Type B pancreatic cell (in vitro differentiated cells): ENCODE data around the gene RRP8. TPM values are rescaled to one million over a fixed set of nuclear protein-coding genes. Genes with fewer than 3 reads are reported as not detected.

Experiments used
- DNase-seq: peaks from one replicate; pipeline ENCODE4 v3.0.0; 2021; ENCODE audit warnings: mixed read lengths; ENCODE audit not compliant: unreplicated experiment; ENCODE audit errors: extremely low spot score
- H3K27ac Mint-ChIP-seq: 2 replicates; pipeline ENCODE4 v1.8.0; 2021; ENCODE audit warnings: mild to moderate bottlenecking, mixed read lengths
- H3K27me3 Mint-ChIP-seq: 2 replicates; pipeline ENCODE4 v1.8.0; 2021; ENCODE audit warnings: mixed read lengths
- H3K36me3 Mint-ChIP-seq: 2 replicates; pipeline ENCODE4 v1.8.0; 2021; ENCODE audit warnings: mixed read lengths
- H3K4me1 Mint-ChIP-seq: one replicate; pipeline ENCODE4 v1.8.0; 2021; ENCODE audit warnings: mixed read lengths; ENCODE audit not compliant: unreplicated experiment
- H3K4me3 Mint-ChIP-seq: 2 replicates; pipeline ENCODE4 v1.8.0; 2021; ENCODE audit warnings: mild to moderate bottlenecking, mixed read lengths
- H3K9me3 Mint-ChIP-seq: 2 replicates; pipeline ENCODE4 v1.8.0; 2021; ENCODE audit warnings: mixed read lengths
- total RNA-seq: library from RNA; stranded (reverse); gene quantifications from 2 replicates; pipeline ENCODE4 v1.2.1, GENCODE V29; 2021; ENCODE audit warnings: low replicate concordance
- TF ChIP-seq, protein P1 (sequence below): fragments of 200-600 bp; sonication (generic); conservative IDR thresholded peaks from 2 replicates; pipeline ENCODE4 v1.5.0; 2021; ENCODE audit warnings: antibody characterized with exemption, mild to moderate bottlenecking

Gene RRP8
- total RNA-seq, 1 donor from 2014 or later = 23.5 TPM

DNA sequence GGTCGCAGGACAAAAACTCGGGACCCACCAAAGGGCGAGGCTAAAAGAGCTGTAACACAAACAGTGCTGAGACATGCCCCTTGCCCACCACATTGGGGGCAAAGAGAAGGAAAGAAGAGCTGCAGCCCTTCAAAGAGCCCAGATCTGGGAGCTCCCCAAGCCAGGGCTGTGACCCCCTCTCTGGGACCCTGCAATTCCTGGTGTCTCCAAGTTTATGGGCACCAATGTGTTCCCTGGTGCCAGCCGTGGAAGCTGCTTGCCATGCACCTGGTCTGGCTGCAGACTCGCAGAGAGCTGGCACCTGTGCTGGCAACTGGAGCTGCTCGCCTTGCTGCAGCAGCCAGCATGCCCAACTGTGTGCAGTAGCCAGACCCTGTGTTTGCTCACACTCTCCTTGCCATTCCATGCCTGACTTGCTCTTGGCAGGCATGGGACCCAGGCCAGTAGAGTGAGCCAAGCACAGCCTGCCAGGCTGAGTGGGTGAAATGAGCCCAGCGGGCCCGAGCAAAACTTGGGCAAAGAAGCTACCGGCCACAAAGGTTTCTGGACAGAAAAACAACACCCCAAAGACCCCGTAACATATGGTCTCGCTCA is 16.0 kb downstream of the RRP8 start:
- Mint-ChIP-seq H3K9me3 (peaks cover 9% of the 10 kb centered on the region), H3K27ac (no peak overlapping the region), H3K36me3 (peaks cover 13% of the 10 kb centered on the region), H3K4me1 (no peaks in the 10 kb centered on the region), H3K4me3 (no peak overlapping the region), H3K27me3 (no peaks in the 10 kb centered on the region)
- DNase-seq = no peak
- TF ChIP-seq, protein P1, sequence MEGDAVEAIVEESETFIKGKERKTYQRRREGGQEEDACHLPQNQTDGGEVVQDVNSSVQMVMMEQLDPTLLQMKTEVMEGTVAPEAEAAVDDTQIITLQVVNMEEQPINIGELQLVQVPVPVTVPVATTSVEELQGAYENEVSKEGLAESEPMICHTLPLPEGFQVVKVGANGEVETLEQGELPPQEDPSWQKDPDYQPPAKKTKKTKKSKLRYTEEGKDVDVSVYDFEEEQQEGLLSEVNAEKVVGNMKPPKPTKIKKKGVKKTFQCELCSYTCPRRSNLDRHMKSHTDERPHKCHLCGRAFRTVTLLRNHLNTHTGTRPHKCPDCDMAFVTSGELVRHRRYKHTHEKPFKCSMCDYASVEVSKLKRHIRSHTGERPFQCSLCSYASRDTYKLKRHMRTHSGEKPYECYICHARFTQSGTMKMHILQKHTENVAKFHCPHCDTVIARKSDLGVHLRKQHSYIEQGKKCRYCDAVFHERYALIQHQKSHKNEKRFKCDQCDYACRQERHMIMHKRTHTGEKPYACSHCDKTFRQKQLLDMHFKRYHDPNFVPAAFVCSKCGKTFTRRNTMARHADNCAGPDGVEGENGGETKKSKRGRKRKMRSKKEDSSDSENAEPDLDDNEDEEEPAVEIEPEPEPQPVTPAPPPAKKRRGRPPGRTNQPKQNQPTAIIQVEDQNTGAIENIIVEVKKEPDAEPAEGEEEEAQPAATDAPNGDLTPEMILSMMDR = no peak

DNA sequence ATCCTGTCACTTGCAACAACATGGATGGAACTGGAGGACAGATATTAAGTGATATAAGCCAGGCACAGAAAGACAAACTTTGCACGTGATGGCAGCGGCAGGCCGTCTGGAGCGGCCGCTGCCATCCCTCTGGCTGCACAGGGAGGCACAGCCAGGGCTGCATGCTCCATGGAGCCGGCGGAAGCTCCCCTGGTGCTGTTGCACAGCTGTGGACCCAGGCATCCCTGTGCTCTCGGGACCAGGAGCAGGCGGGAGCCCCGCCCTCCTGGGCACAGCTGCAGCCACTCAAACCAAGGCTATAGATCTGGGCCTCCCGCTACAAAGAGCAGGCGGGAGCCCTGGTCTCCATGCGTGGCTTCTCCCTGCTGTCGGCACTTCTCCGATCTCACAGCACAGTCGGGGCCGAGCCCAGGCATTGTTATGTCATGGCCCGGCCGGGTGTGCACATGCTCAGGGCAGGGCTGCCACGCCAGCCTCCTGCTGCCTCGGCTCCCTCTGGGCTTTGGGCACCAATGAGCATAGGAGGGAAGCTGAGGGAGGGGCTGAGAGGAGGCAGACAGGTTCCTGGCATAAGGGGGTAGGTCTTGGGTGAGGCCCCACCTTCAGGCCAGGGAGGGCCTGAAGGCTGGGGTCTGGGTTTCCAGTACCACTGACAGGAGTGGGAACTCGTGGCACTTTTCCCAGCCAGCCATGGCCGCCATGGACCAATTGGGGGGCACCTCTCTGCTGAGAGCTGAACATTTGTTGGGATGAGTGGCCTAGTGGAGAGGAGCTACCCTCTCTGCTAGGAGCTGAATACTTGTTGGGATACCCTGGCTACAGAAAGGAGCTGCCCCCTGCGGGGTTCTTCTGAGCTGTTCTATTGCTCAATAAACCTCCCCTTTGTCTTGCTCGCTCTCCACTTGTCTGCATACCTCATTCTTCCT is 16.7 kb downstream of the RRP8 start:
- Mint-ChIP-seq H3K9me3 (peaks cover 9% of the 10 kb centered on the region), H3K27me3 (no peaks in the 10 kb centered on the region), H3K4me1 (no peaks in the 10 kb centered on the region), H3K4me3 (no peak overlapping the region), H3K27ac (no peak overlapping the region), H3K36me3 (peaks cover 19% of the 10 kb centered on the region)
- TF ChIP-seq, protein P1 = no peak
- DNase-seq = no peak

DNA sequence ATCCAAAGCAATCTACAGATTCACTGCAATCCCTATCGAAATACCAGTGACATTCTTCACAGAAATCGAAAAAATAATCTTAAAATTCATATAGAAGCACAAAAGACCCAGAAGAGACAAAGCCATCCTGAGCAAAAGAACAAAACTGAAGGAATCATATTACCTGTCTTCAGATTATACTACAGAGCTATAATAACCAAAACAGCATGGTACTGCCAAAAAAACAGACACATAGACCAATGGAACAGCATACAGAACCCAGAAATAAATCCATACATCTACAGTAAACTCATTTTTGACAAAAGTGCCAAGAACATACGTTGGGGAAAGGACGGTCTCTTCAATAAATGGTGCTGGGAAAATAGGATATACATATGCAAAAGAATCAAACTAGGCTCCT is 18.9 kb downstream of the RRP8 start:
- TF ChIP-seq, protein P1 = no peak
- Mint-ChIP-seq H3K36me3 (peaks cover 22% of the 10 kb centered on the region), H3K9me3 (peaks cover 9% of the 10 kb centered on the region), H3K4me3 (no peak overlapping the region), H3K27me3 (no peaks in the 10 kb centered on the region), H3K27ac (no peak overlapping the region), H3K4me1 (no peaks in the 10 kb centered on the region)
- DNase-seq = no peak

DNA sequence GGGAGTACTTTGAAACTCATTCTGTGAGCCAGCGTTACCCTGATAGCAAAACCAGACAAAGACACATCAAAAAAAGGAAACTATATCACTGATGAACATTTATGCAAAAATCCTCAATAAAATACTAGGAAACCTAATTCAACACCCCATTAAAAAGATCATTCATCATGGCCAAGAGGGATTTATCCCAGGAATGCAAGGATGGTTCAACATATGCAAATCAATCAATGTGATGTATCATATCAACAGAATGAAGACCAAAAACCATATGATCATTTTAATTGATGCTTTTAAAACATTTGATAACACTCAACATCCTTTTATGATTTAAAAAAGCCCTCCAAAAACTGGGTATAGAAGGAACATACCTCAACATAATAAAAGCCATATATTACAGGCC is 19.8 kb downstream of the RRP8 start:
- H3K4me3 Mint-ChIP-seq = no peak overlapping the region

DNA sequence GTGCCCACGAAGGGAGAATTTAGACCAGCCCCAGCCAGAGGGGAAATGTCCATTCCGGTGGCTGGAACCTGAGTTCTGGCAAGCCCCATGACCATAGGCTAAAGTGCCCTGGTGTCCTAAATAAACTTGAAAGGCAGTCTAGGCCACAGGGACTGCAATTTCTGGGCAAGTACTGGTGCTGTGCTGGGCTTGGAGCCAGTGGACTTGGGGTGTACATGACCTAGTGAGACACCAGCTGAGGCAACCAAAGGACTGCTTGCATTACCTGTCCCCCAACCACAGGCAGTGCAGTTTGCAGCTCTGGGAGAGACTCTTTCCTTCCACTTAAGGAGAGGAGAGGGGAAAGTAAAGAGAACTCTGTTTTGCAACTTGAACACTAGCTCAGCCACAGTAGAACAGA is 23.7 kb downstream of the RRP8 start:
- DNase-seq = no peak
- H3K36me3 Mint-ChIP-seq = peaks cover 17% of the 10 kb centered on the region
- H3K4me3 Mint-ChIP-seq = no peak overlapping the region
- H3K27ac Mint-ChIP-seq = no peak overlapping the region
- TF ChIP-seq, protein P1 = no peak
- no peaks in the 10 kb centered on the region for H3K27me3 Mint-ChIP-seq
- peaks cover 12% of the 10 kb centered on the region for H3K4me1 Mint-ChIP-seq
- peaks cover 9% of the 10 kb centered on the region for H3K9me3 Mint-ChIP-seq

More for the DNA sequence above, 19.8 kb downstream of the RRP8 start:
- no peaks in the 10 kb centered on the region for H3K4me1 Mint-ChIP-seq
- peaks cover 22% of the 10 kb centered on the region for H3K36me3 Mint-ChIP-seq
- H3K27me3 Mint-ChIP-seq = no peaks in the 10 kb centered on the region
- H3K27ac Mint-ChIP-seq = no peak overlapping the region
- TF ChIP-seq, protein P1 = no peak
- no peak for DNase-seq
- peaks cover 9% of the 10 kb centered on the region for H3K9me3 Mint-ChIP-seq
